Liver (tissue), 3 donors: ENCODE data around the gene CR1L.
A peak's percentile ranks its signal among the peaks of the same experiment; 100 is the strongest.

ENCODE experiments used
- EGR1 ChIP-seq, 2 donors: IDR thresholded peaks; 2 replicates each; pipeline ENCODE4 v1.6.1; 2016 to 2018; ENCODE audit warnings: antibody characterized with exemption in 2 of 2, low read depth in 2 of 2
- GABPA ChIP-seq, 2 donors: IDR thresholded peaks in 1 of 2; conservative IDR thresholded peaks in 1 of 2; 2 replicates each; pipeline ENCODE4 v1.6.1; 2016; ENCODE audit warnings: antibody characterized with exemption in 2 of 2, mild to moderate bottlenecking in 1 of 2, moderate library complexity in 1 of 2
- JUND ChIP-seq, 2 donors: IDR thresholded peaks; 2 replicates each; pipeline ENCODE4 v1.6.1; 2016; ENCODE audit warnings: antibody characterized with exemption in 2 of 2
- RAD21 ChIP-seq, 2 donors: IDR thresholded peaks; 2 replicates each; pipeline ENCODE4 v1.6.1; 2016; ENCODE audit warnings: antibody characterized with exemption in 2 of 2, mild to moderate bottlenecking in 2 of 2
- RXRA ChIP-seq, 2 donors: IDR thresholded peaks; 2 replicates each; pipeline ENCODE4 v1.6.1; 2017 to 2018; ENCODE audit warnings: antibody characterized with exemption in 2 of 2, mild to moderate bottlenecking in 1 of 2
- SP1 ChIP-seq: IDR thresholded peaks from 2 replicates; pipeline ENCODE4 v1.6.1; 2018; ENCODE audit warnings: antibody characterized with exemption, mild to moderate bottlenecking
- TAF1 ChIP-seq: conservative IDR thresholded peaks from 2 replicates; pipeline ENCODE4 v1.6.1; 2016; ENCODE audit warnings: antibody characterized with exemption, mild to moderate bottlenecking
- YY1 ChIP-seq: IDR thresholded peaks from 2 replicates; pipeline ENCODE4 v1.6.1; 2016; ENCODE audit warnings: antibody characterized with exemption, mild to moderate bottlenecking
- TF ChIP-seq, protein P1 (sequence below): fragments of 150-350 bp; IDR thresholded peaks from 2 replicates; pipeline ENCODE4 v1.5.1; 2017; ENCODE audit warnings: improper control_type of control experiment, low read depth, low read length; ENCODE audit not compliant: missing input control
- TF ChIP-seq, protein P2 (sequence below): IDR thresholded peaks from 2 replicates; pipeline ENCODE4 v1.6.1; 2016; ENCODE audit warnings: antibody characterized with exemption, mild to moderate bottlenecking
- TF ChIP-seq, protein P3 (sequence below): IDR thresholded peaks from 2 replicates; pipeline ENCODE4 v1.6.1; 2016; ENCODE audit warnings: antibody characterized with exemption
- TF ChIP-seq, protein P4 (sequence below): IDR thresholded peaks from 2 replicates; pipeline ENCODE4 v1.6.1; 2016; ENCODE audit warnings: antibody characterized with exemption
- donor health status: healthy.
- donor health status: healthy.

DNA sequence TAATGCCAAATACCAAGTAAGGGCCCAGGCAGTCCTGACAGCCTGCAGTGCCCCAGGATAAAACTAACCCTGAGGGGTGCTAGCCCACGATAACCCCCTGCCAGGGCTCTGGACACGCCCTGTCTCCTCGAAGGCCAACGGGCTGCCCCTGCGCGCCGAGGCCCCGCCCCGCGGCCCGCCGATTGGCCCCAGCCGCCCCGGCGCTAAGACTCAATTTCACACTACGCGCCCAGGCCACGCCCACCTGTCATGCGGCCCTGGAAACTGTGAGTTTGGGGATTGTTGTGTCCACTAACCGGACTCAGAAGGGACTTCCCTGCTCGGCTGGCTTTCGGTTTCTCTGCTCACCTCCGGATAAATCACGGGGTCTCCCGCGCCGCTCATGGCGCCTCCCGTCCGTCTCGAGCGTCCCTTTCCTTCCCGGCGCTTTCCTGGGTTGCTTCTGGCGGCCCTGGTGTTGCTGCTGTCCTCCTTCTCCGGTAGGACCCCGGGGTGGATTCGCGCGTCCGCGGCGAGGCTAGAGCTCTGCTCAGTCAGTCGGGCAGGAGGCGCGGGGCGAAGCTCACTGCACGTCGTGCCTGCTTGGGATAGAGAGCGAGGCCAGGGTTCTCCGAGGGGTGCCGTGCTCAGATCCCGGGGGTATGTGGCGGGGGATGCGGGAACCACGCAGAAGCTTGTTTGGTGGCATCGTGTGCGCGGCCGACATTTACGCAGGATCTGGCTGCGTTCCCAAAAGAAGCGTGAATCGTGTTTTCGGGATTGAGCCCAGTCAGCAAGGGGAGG, at the start of gene CR1L:
- TF ChIP-seq EGR1 (IDR thresholded peaks at IDR 0.05; ENCODE audit: low read depth in 2 of 2) (no peak), JUND (IDR thresholded peaks at IDR 0.05) (no peak), YY1 (no peak), RXRA (IDR thresholded peaks at IDR 0.05) (no peak), RAD21 (IDR thresholded peaks at IDR 0.05) (no peak), GABPA (IDR thresholded peaks at IDR 0.05 in 1 of 2, conservative IDR thresholded peaks at IDR 0.05 in 1 of 2) (no peak), TAF1 (no peak), SP1 (no peak)
- TF ChIP-seq, protein P1, sequence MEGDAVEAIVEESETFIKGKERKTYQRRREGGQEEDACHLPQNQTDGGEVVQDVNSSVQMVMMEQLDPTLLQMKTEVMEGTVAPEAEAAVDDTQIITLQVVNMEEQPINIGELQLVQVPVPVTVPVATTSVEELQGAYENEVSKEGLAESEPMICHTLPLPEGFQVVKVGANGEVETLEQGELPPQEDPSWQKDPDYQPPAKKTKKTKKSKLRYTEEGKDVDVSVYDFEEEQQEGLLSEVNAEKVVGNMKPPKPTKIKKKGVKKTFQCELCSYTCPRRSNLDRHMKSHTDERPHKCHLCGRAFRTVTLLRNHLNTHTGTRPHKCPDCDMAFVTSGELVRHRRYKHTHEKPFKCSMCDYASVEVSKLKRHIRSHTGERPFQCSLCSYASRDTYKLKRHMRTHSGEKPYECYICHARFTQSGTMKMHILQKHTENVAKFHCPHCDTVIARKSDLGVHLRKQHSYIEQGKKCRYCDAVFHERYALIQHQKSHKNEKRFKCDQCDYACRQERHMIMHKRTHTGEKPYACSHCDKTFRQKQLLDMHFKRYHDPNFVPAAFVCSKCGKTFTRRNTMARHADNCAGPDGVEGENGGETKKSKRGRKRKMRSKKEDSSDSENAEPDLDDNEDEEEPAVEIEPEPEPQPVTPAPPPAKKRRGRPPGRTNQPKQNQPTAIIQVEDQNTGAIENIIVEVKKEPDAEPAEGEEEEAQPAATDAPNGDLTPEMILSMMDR = no peak
- TF ChIP-seq, protein P2, sequence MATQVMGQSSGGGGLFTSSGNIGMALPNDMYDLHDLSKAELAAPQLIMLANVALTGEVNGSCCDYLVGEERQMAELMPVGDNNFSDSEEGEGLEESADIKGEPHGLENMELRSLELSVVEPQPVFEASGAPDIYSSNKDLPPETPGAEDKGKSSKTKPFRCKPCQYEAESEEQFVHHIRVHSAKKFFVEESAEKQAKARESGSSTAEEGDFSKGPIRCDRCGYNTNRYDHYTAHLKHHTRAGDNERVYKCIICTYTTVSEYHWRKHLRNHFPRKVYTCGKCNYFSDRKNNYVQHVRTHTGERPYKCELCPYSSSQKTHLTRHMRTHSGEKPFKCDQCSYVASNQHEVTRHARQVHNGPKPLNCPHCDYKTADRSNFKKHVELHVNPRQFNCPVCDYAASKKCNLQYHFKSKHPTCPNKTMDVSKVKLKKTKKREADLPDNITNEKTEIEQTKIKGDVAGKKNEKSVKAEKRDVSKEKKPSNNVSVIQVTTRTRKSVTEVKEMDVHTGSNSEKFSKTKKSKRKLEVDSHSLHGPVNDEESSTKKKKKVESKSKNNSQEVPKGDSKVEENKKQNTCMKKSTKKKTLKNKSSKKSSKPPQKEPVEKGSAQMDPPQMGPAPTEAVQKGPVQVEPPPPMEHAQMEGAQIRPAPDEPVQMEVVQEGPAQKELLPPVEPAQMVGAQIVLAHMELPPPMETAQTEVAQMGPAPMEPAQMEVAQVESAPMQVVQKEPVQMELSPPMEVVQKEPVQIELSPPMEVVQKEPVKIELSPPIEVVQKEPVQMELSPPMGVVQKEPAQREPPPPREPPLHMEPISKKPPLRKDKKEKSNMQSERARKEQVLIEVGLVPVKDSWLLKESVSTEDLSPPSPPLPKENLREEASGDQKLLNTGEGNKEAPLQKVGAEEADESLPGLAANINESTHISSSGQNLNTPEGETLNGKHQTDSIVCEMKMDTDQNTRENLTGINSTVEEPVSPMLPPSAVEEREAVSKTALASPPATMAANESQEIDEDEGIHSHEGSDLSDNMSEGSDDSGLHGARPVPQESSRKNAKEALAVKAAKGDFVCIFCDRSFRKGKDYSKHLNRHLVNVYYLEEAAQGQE = no peak
- TF ChIP-seq, protein P3, sequence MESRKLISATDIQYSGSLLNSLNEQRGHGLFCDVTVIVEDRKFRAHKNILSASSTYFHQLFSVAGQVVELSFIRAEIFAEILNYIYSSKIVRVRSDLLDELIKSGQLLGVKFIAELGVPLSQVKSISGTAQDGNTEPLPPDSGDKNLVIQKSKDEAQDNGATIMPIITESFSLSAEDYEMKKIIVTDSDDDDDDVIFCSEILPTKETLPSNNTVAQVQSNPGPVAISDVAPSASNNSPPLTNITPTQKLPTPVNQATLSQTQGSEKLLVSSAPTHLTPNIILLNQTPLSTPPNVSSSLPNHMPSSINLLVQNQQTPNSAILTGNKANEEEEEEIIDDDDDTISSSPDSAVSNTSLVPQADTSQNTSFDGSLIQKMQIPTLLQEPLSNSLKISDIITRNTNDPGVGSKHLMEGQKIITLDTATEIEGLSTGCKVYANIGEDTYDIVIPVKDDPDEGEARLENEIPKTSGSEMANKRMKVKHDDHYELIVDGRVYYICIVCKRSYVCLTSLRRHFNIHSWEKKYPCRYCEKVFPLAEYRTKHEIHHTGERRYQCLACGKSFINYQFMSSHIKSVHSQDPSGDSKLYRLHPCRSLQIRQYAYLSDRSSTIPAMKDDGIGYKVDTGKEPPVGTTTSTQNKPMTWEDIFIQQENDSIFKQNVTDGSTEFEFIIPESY = no peak
- TF ChIP-seq, protein P4, sequence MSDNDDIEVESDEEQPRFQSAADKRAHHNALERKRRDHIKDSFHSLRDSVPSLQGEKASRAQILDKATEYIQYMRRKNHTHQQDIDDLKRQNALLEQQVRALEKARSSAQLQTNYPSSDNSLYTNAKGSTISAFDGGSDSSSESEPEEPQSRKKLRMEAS = peak; percentile 55
